ENCODE measurements around the gene C3orf52. TPM values are rescaled to one million over a fixed set of nuclear protein-coding genes. Genes with fewer than 3 reads are reported as not detected.

C3orf52 gene
- polyA plus RNA-seq, 1 donor from 2014 or later: 0.21 TPM

DNA sequence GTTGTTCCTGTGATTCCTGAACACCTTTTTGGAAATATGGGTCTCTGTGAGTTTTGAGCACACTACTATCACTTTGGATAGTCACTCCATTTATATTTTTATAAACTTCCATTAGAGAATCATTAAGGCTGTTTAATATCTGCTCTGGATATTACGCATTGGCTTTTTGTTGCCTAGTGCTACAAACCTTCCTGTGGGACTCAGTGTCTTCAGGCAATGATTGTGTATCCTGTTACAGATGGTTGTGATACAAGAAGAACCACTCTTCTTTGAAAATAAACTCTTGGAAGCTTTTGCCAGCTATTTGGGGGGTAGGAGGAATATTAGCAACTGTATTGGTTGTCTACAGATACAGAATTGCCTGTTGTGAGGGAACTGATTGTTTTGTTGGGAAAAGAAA, 31.2 kb downstream of the C3orf52 start:
- no peaks in the 10 kb centered on the region for H3K27me3 ChIP-seq (ENCODE audit: insufficient read depth, low read depth, low read length)
- H3K79me2 ChIP-seq (replicated peaks; ENCODE audit: insufficient read depth, low read length): no peaks in the 10 kb centered on the region
- no peak overlapping the region for H3K9ac ChIP-seq (ENCODE audit: low read length)
- no peaks in the 10 kb centered on the region for H4K20me1 ChIP-seq (ENCODE audit: insufficient read depth)
- no peaks in the 10 kb centered on the region for H3K36me3 ChIP-seq (ENCODE audit: insufficient read depth, low read length)
- H3K9me2 ChIP-seq (ENCODE audit: insufficient read depth, low read length): no peaks in the 10 kb centered on the region
- no peak overlapping the region for H3K4me2 ChIP-seq (ENCODE audit: low read length)
- TF ChIP-seq EZH2 (IDR thresholded peaks at IDR 0.05; ENCODE audit: borderline replicate concordance, insufficient read depth, low read length, poor library complexity, severe bottlenecking) (no peak), CTCF (IDR thresholded peaks at IDR 0.05; ENCODE audit: poor library complexity, severe bottlenecking) (no peak), RAD21 (conservative IDR thresholded peaks at IDR 0.05) (no peak), MXI1 (conservative IDR thresholded peaks at IDR 0.05; ENCODE audit: poor library complexity, severe bottlenecking) (no peak), POLR2AphosphoS5 (IDR thresholded peaks at IDR 0.05) (no peak), TAF1 (IDR thresholded peaks at IDR 0.05; ENCODE audit: low read depth) (no peak), REST (IDR thresholded peaks at IDR 0.05; ENCODE audit: borderline replicate concordance) (no peak), SMC3 (conservative IDR thresholded peaks at IDR 0.05; ENCODE audit: poor library complexity) (no peak), EP300 (conservative IDR thresholded peaks at IDR 0.05; ENCODE audit: poor library complexity, severe bottlenecking) (no peak)
- H3K9me3 ChIP-seq (ENCODE audit: low read length): no peaks in the 10 kb centered on the region
- H3F3A ChIP-seq (ENCODE audit: insufficient read depth, low read length, poor library complexity, severe bottlenecking): no peaks in the 10 kb centered on the region
- no peak overlapping the region for H3K27ac ChIP-seq (ENCODE audit: low read length)
- H3K4me3 ChIP-seq (ENCODE audit: low read length): no peak overlapping the region
- no peak overlapping the region for H2AFZ ChIP-seq (ENCODE audit: low read depth, low read length)

DNA sequence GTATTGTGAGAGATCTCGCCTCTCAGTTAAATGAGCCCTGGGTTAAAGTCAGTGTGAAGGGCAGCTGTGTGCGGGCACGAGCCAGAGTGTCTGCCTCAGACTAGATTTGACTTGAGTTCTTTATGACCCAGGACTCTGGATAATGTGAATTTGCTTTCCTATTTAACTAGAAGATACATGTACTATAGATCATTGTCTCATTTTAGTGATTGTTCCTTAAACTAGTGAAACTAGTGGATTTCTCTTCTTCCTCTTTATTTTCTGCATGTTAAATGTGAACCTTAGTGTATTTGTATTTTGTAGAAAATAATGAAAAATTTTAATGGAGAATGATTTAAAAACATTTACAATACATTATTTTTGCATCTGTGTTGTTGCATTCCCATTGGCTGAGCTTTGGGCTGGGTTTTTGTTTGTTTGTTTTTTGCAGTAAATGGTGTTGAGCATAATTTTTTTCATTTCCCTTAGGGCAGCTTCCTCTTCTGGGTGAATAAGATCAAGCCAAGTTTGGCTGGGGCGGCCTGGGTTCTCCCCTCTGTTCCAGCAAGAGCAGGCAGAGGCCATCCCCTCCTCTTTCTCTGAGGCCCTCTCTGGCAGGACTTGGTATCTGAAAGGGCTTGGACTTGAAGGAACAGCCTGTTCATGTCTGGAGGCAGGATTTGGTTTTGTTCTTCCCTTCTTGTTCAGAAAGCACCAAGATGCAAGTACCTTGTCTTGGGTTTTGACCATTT, 31.8 kb downstream of the C3orf52 start:
- H3K9me2 ChIP-seq (ENCODE audit: insufficient read depth, low read length): no peaks in the 10 kb centered on the region
- no peak overlapping the region for H3K9ac ChIP-seq (ENCODE audit: low read length)
- H3K36me3 ChIP-seq (ENCODE audit: insufficient read depth, low read length): no peaks in the 10 kb centered on the region
- H3K27me3 ChIP-seq (ENCODE audit: insufficient read depth, low read depth, low read length): no peaks in the 10 kb centered on the region
- H3K27ac ChIP-seq (ENCODE audit: low read length): no peak overlapping the region
- H3K4me3 ChIP-seq (ENCODE audit: low read length): no peak overlapping the region
- no peak overlapping the region for H2AFZ ChIP-seq (ENCODE audit: low read depth, low read length)
- no peaks in the 10 kb centered on the region for H3K79me2 ChIP-seq (replicated peaks; ENCODE audit: insufficient read depth, low read length)
- no peaks in the 10 kb centered on the region for H3K9me3 ChIP-seq (ENCODE audit: low read length)
- TF ChIP-seq RAD21 (conservative IDR thresholded peaks at IDR 0.05) (no peak), TAF1 (IDR thresholded peaks at IDR 0.05; ENCODE audit: low read depth) (no peak), MXI1 (conservative IDR thresholded peaks at IDR 0.05; ENCODE audit: poor library complexity, severe bottlenecking) (no peak), EP300 (conservative IDR thresholded peaks at IDR 0.05; ENCODE audit: poor library complexity, severe bottlenecking) (no peak), EZH2 (IDR thresholded peaks at IDR 0.05; ENCODE audit: borderline replicate concordance, insufficient read depth, low read length, poor library complexity, severe bottlenecking) (no peak), CTCF (IDR thresholded peaks at IDR 0.05; ENCODE audit: poor library complexity, severe bottlenecking) (no peak), SMC3 (conservative IDR thresholded peaks at IDR 0.05; ENCODE audit: poor library complexity) (no peak), REST (IDR thresholded peaks at IDR 0.05; ENCODE audit: borderline replicate concordance) (no peak), POLR2AphosphoS5 (IDR thresholded peaks at IDR 0.05) (no peak)
- H3F3A ChIP-seq (ENCODE audit: insufficient read depth, low read length, poor library complexity, severe bottlenecking): no peaks in the 10 kb centered on the region
- no peak overlapping the region for H3K4me2 ChIP-seq (ENCODE audit: low read length)
- no peaks in the 10 kb centered on the region for H4K20me1 ChIP-seq (ENCODE audit: insufficient read depth)
